SK-N-SH (cell line): ENCODE results near the gene MLLT10. TPM values are rescaled to one million over a fixed set of nuclear protein-coding genes. Genes with fewer than 3 reads are reported as not detected.

ENCODE experiments used
- CTCF ChIA-PET: fragments of 300-600, 350-600 bp; formaldehyde crosslinking; extraction: SDS; loops from one replicate; lab custom pipeline; 2021; lab: Yijun Ruan, JAX
- POLR2A ChIA-PET: fragments of 350-600 bp; sonication (Branson Sonifier 250); formaldehyde crosslinking; extraction: SDS; loops from one replicate; lab custom pipeline; 2020; ENCODE audit warnings: antibody characterized with exemption, inconsistent platforms; lab: Yijun Ruan, JAX
- DNase-seq: peaks from one replicate; pipeline ENCODE4 v3.0.0; 2012
- H2AFZ ChIP-seq: fragments of 200-600 bp; sonication (generic); 2 replicates; pipeline ENCODE4 v1.8.1; 2016; ENCODE audit warnings: antibody characterized with exemption, mild to moderate bottlenecking, low read depth
- H3F3A ChIP-seq: fragments of 200-600 bp; sonication (generic); replicated peaks from 2 replicates; pipeline ENCODE3; 2016; ENCODE audit warnings: antibody characterized with exemption, mild to moderate bottlenecking; ENCODE audit not compliant: insufficient read depth
- H3K27ac ChIP-seq, 2 experiments: fragments of 200-500 bp in 1 of 2; fragments of 200-600 bp in 1 of 2; sonication (Bioruptor generic) in 1 of 2; sonication (generic), shearing (Covaris generic) in 1 of 2; 2 replicates each; pipeline versions ENCODE4 v1.5.1 to v1.6.1; 2014 to 2016; ENCODE audit warnings: low read depth in 2 of 2, inconsistent platforms in 1 of 2, low read length in 1 of 2, mild to moderate bottlenecking in 1 of 2, mixed read lengths in 1 of 2
- H3K27me3 ChIP-seq: fragments of 200-600 bp; sonication (generic), shearing (Covaris generic); 2 replicates; pipeline ENCODE4 v1.6.1; 2016; ENCODE audit warnings: mixed run types; ENCODE audit not compliant: insufficient read depth
- H3K36me3 ChIP-seq, 2 experiments: fragments of 200-500 bp in 1 of 2; fragments of 200-600 bp in 1 of 2; sonication (Bioruptor generic) in 1 of 2; sonication (generic) in 1 of 2; replicated peaks in 1 of 2; 2 replicates each; pipeline versions ENCODE3 to v1.5.1; 2014 to 2016; ENCODE audit warnings: low read length in 1 of 2, mild to moderate bottlenecking in 1 of 2; ENCODE audit not compliant: insufficient read depth in 2 of 2, control insufficient read depth in 1 of 2
- H3K4me1 ChIP-seq, 2 experiments: fragments of 200-500 bp in 1 of 2; fragments of 200-600 bp in 1 of 2; sonication (Bioruptor generic) in 1 of 2; sonication (generic), shearing (Covaris generic) in 1 of 2; 2 replicates each; pipeline versions ENCODE4 v1.5.1 to v1.6.1; 2014 to 2016; ENCODE audit warnings: low read depth in 1 of 2, low read length in 1 of 2, mixed run types in 1 of 2; ENCODE audit not compliant: insufficient read depth in 2 of 2, control insufficient read depth in 1 of 2
- H3K4me2 ChIP-seq: fragments of 200-600 bp; sonication (generic), shearing (Covaris generic); 2 replicates; pipeline ENCODE4 v1.6.1; 2017; ENCODE audit warnings: mixed run types
- H3K4me3 ChIP-seq, 2 experiments: fragments of 200-500 bp in 1 of 2; fragments of 200-600 bp in 1 of 2; sonication (Bioruptor generic) in 1 of 2; sonication (generic), shearing (Covaris generic) in 1 of 2; 2 replicates each; pipeline versions ENCODE4 v1.5.1 to v1.8.1; 2014 to 2016; ENCODE audit warnings: low read depth in 2 of 2, inconsistent platforms in 1 of 2, low read length in 1 of 2, mild to moderate bottlenecking in 1 of 2, mixed read lengths in 1 of 2, moderate library complexity in 1 of 2
- H3K79me2 ChIP-seq: fragments of 200-600 bp; sonication (generic); 2 replicates; pipeline ENCODE4 v1.8.1; 2017; ENCODE audit warnings: mild to moderate bottlenecking; ENCODE audit not compliant: insufficient read depth
- H3K9ac ChIP-seq: fragments of 200-600 bp; sonication (generic); 2 replicates; pipeline ENCODE4 v1.6.1; 2017; ENCODE audit warnings: mixed run types
- H3K9me2 ChIP-seq: fragments of 200-600 bp; sonication (generic); 2 replicates; pipeline ENCODE4 v1.6.1; 2017; ENCODE audit warnings: mixed run types
- H3K9me3 ChIP-seq: fragments of 200-600 bp; sonication (generic); 2 replicates; pipeline ENCODE4 v1.6.1; 2017; ENCODE audit warnings: mixed run types, mild to moderate bottlenecking, moderate library complexity
- H4K20me1 ChIP-seq: fragments of 200-600 bp; sonication (generic); 2 replicates; pipeline ENCODE4 v1.6.1; 2017; ENCODE audit warnings: mild to moderate bottlenecking, mixed run types; ENCODE audit not compliant: insufficient read depth
- CHD2 ChIP-seq: fragments of 150-350 bp; IDR thresholded peaks from 2 replicates; pipeline ENCODE4 v1.6.1; 2018; ENCODE audit warnings: low read length; ENCODE audit not compliant: partially characterized antibody
- ELF1 ChIP-seq: IDR thresholded peaks from 2 replicates; pipeline ENCODE4 v1.4.0; 2012
- FOSL2 ChIP-seq: IDR thresholded peaks from 2 replicates; pipeline ENCODE4 v1.4.0; 2012; ENCODE audit warnings: low read depth, mild to moderate bottlenecking, moderate library complexity, borderline replicate concordance
- FOXM1 ChIP-seq: IDR thresholded peaks from 2 replicates; pipeline ENCODE4 v1.4.0; 2012; ENCODE audit warnings: low read depth, mild to moderate bottlenecking
- GABPA ChIP-seq: IDR thresholded peaks from 2 replicates; pipeline ENCODE4 v1.4.0; 2012; ENCODE audit warnings: low read depth, mild to moderate bottlenecking
- GATA2 ChIP-seq: sonication (generic); formaldehyde crosslinking; IDR thresholded peaks from 2 replicates; pipeline ENCODE4 v1.5.0; 2020; ENCODE audit warnings: mild to moderate bottlenecking, missing genetic modification reagents
- IRF3 ChIP-seq: fragments of 150-350 bp; IDR thresholded peaks from 2 replicates; pipeline ENCODE4 v1.6.1; 2016; ENCODE audit warnings: mild to moderate bottlenecking, low read depth, low read length
- JUND ChIP-seq: IDR thresholded peaks from 2 replicates; pipeline ENCODE4 v1.4.0; 2012
- MEF2A ChIP-seq: IDR thresholded peaks from 2 replicates; pipeline ENCODE4 v1.4.0; 2012; ENCODE audit warnings: low read depth, borderline replicate concordance
- MXI1 ChIP-seq: IDR thresholded peaks from 2 replicates; pipeline ENCODE4 v1.6.1; 2012; ENCODE audit warnings: mild to moderate bottlenecking, low read depth, low read length, improper control_type of control experiment
- NFIC ChIP-seq: IDR thresholded peaks from 2 replicates; pipeline ENCODE4 v1.4.0; 2012; ENCODE audit warnings: borderline replicate concordance
- POLR2AphosphoS5 ChIP-seq: IDR thresholded peaks from 2 replicates; pipeline ENCODE4 v1.6.1; 2012; ENCODE audit warnings: low read depth, low read length
- RAD21 ChIP-seq: IDR thresholded peaks from 2 replicates; pipeline ENCODE4 v1.6.1; 2012; ENCODE audit warnings: mild to moderate bottlenecking, low read length
- SMC3 ChIP-seq: IDR thresholded peaks from 2 replicates; pipeline ENCODE4 v1.6.1; 2012; ENCODE audit warnings: low read depth, low read length, improper control_type of control experiment
- TCF12 ChIP-seq: IDR thresholded peaks from 2 replicates; pipeline ENCODE4 v1.4.0; 2012
- USF1 ChIP-seq: IDR thresholded peaks from 2 replicates; pipeline ENCODE4 v1.4.0; 2012; ENCODE audit warnings: low read depth, borderline replicate concordance
- USF2 ChIP-seq: fragments of 150-350 bp; IDR thresholded peaks from 2 replicates; pipeline ENCODE4 v1.6.1; 2017; ENCODE audit warnings: antibody characterized with exemption, low read length, low read depth, borderline replicate concordance
- YY1 ChIP-seq: IDR thresholded peaks from 2 replicates; pipeline ENCODE4 v1.4.0; 2012; ENCODE audit warnings: low read depth, mild to moderate bottlenecking
- WGBS: methylation state at CpG from one replicate; pipeline ENCODE4 v1.1.6; 2017; ENCODE audit warnings: low lambda C conversion rate; 5-methylcytosine and 5-hydroxymethylcytosine counted together
- polyA plus RNA-seq, 3 experiments: library from polyadenylated mRNA; depleted of rRNA; stranded (reverse); fragments of >200 nt; gene quantifications; 2 replicates each; pipeline ENCODE4 v1.2.3, GENCODE V29; 2012

The MLLT10 gene
- polyA plus RNA-seq, 1 of the 3 experiments (the other 2 are of a cell fraction), result 26.0 TPM

GRCh38 chr10:21746118-21746517, 212.1 kb downstream of the MLLT10 start:
- no peak overlapping the region for H3K4me3 ChIP-seq
- no peaks in the 10 kb centered on the region for H3F3A ChIP-seq
- no peak overlapping the region for H3K9ac ChIP-seq
- H3K27ac ChIP-seq, result no peak overlapping the region
- H3K36me3 ChIP-seq, result peaks cover 25 to 39% of the 10 kb centered on the region in 2 experiments
- H2AFZ ChIP-seq, result no peak overlapping the region
- H3K79me2 ChIP-seq, result 0 out of 2 replicates have a peak, but pooled peaks cover 2% of the 10 kb centered on the region
- H3K4me2 ChIP-seq, result no peak overlapping the region
- peaks cover 0 to 3% of the 10 kb centered on the region in 2 experiments; a peak in 1 of 4 replicates for H3K4me1 ChIP-seq
- POLR2A ChIA-PET, result no interaction called here
- no peaks in the 10 kb centered on the region for H3K9me3 ChIP-seq
- CTCF ChIA-PET, result no interaction called here
- no peaks in the 10 kb centered on the region for H4K20me1 ChIP-seq
- no peaks in the 10 kb centered on the region for H3K9me2 ChIP-seq
- DNase-seq, result no peak
- TF ChIP-seq USF1 (no peak), GABPA (no peak), RAD21 (no peak), TCF12 (no peak), SMC3 (no peak), JUND (no peak), FOXM1 (no peak), IRF3 (no peak), FOSL2 (no peak), ELF1 (no peak), MEF2A (no peak), POLR2AphosphoS5 (no peak), CHD2 (no peak), GATA2 (no peak), NFIC (no peak), YY1 (no peak), MXI1 (no peak)
- H3K27me3 ChIP-seq, result no peaks in the 10 kb centered on the region
- WGBS, result 96% methylated on average over 6 of the region's 6 CpGs

- POLR2A ChIA-PET, result no interaction called here
- Histone ChIP-seq H3K9me3 (no peaks in the 10 kb centered on the region), H3K4me1 (peaks cover 0 to 6% of the 10 kb centered on the region in 2 experiments; a peak in 1 of 4 replicates), H3K27ac (no peak overlapping the region), H2AFZ (no peak overlapping the region), H3K4me2 (no peak overlapping the region), H3F3A (no peaks in the 10 kb centered on the region), H3K79me2 (no peaks in the 10 kb centered on the region), H3K36me3 (peaks cover 17 to 23% of the 10 kb centered on the region in 2 experiments), H4K20me1 (no peaks in the 10 kb centered on the region), H3K4me3 (no peak overlapping the region), H3K9me2 (no peaks in the 10 kb centered on the region), H3K9ac (no peak overlapping the region), H3K27me3 (no peaks in the 10 kb centered on the region)
- WGBS, result 98% methylated on average over 4 of the region's 4 CpGs
- CTCF ChIA-PET, result interaction anchor here (1.1 kb wide), 1 partner anchor 16 kb away, joined by 6 read pairs; no protein-coding TSS in a partner anchor
- TF ChIP-seq NFIC, result no peak
- no peak for TF ChIP-seq MEF2A
- TF ChIP-seq USF2, result no peak
- no peak for TF ChIP-seq IRF3
- no peak for TF ChIP-seq SMC3
- no peak for TF ChIP-seq USF1
- DNase-seq, result no peak
Observed at GRCh38 chr10:21747809-21748208, 213.8 kb downstream of the MLLT10 start.
